ENCODE data around the gene LETM1.

DNA sequence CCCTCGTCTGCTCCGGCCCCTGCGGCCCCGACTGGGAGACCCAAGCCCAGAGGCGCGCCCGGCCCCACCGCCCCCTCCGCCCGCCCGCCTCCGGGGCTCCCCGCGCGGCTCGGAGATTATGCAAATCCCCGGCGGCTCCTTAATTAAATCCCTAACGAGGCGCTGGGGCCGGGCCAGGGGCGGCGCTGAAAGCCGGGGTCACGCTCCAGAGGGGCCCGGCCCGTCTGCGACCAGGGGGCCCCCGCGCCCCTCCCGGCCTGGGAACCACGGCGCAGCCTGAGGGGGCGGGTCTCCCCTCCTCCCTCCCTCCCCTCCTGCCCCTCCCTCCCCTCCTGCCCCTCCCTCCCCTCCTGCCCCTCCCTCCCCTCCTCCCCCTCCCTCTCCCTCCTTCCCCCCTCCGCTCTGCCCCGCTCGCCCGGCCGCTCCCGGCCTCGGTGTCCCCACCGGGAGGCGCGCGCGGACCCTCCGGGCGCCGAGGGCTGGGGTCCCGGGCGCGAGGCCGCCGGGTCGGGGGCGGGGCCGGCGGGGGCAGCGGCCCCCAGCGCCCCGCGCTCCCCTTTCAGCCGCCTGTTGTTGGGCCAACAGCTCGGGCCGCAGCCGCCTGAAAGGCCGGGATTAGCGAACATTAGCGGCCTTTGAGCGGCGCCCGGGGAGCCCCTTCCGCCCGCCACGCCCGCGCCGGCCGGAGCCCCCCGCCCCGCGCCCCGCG is 88.7 kb downstream of the LETM1 start:
- TF ChIP-seq FOS (IDR thresholded peaks at IDR 0.05; ENCODE audit: borderline replicate concordance, insufficient read depth, low read length) = no peak
- no peak for TF ChIP-seq MYC (IDR thresholded peaks at IDR 0.05; ENCODE audit: low read depth, low read length)
- TF ChIP-seq POLR2AphosphoS5 (IDR thresholded peaks at IDR 0.05; ENCODE audit: insufficient read depth, low read depth, low read length) = no peak
- no peak for TF ChIP-seq JUN (IDR thresholded peaks at IDR 0.05; ENCODE audit: borderline replicate concordance, insufficient read depth, insufficient read length, low read depth)
- TF ChIP-seq, protein P1, sequence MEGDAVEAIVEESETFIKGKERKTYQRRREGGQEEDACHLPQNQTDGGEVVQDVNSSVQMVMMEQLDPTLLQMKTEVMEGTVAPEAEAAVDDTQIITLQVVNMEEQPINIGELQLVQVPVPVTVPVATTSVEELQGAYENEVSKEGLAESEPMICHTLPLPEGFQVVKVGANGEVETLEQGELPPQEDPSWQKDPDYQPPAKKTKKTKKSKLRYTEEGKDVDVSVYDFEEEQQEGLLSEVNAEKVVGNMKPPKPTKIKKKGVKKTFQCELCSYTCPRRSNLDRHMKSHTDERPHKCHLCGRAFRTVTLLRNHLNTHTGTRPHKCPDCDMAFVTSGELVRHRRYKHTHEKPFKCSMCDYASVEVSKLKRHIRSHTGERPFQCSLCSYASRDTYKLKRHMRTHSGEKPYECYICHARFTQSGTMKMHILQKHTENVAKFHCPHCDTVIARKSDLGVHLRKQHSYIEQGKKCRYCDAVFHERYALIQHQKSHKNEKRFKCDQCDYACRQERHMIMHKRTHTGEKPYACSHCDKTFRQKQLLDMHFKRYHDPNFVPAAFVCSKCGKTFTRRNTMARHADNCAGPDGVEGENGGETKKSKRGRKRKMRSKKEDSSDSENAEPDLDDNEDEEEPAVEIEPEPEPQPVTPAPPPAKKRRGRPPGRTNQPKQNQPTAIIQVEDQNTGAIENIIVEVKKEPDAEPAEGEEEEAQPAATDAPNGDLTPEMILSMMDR (IDR thresholded peaks at IDR 0.05; ENCODE audit: extremely low read depth in 1 of 2, insufficient read depth in 1 of 2, low read depth in 1 of 2, low read length in 2 of 2) = no peak
- no peak for TF ChIP-seq EZH2 (IDR thresholded peaks at IDR 0.05; ENCODE audit: borderline replicate concordance, low read depth, low read length, severe bottlenecking)
- no peak for TF ChIP-seq POLR2A (IDR thresholded peaks at IDR 0.05; ENCODE audit: low read depth, low read length)

Data from endothelial cell of umbilical vein (primary cell).